ENCODE data around the gene SINHCAF. TPM values are rescaled to one million over a fixed set of nuclear protein-coding genes. Genes with fewer than 3 reads are reported as not detected.
"Not testable (repeated sequence)": the region's sequence is repeated elsewhere in the genome, so short reads cannot be mapped to it uniquely, and the experiment has no call there.

The SINHCAF gene
- total RNA-seq, 1 experiment from 2014 or later: 68.8 TPM

- DNase-seq (ENCODE audit: low read depth, low spot score) (no peak), ATAC-seq (peak; percentile 90)
- Histone ChIP-seq H3K27ac (ENCODE audit: low read length) (no peak overlapping the region), H3K36me3 (ENCODE audit: control insufficient read depth, insufficient read depth, low read length) (no peaks in the 10 kb centered on the region), H3K9me3 (ENCODE audit: control insufficient read depth, insufficient read depth, low read depth, low read length) (no peaks in the 10 kb centered on the region), H3K4me1 (ENCODE audit: control insufficient read depth, insufficient read depth, low read length) (no peaks in the 10 kb centered on the region), H3K27me3 (ENCODE audit: control insufficient read depth, insufficient read depth, low read length) (peaks cover 29% of the 10 kb centered on the region), H3K4me3 (ENCODE audit: low read depth in 2 of 2, low read length in 2 of 2) (no peak overlapping the region)
- BruUV-seq (replicated peaks): no TSS peak
- intact Hi-C loops (cut with micrococcal nuclease; ENCODE audit: unreplicated experiment): loop anchor here (2.0 to 5.0 kb wide), 2 partner anchors 122 to 388 kb away; no protein-coding TSS in a partner anchor
- ChIA-PET POLR2A (no interaction called here), CTCF (interaction anchor here (0.7 kb wide), 1 partner anchor 11 kb away, joined by 10 read pairs; no protein-coding TSS in a partner anchor)
- in situ Hi-C loops (cut with HindIII; ENCODE audit: low pct_unique_long_range_greater_than_20kb, low sequenced_read_pairs): no loop called here
- TF ChIP-seq SIN3A (IDR thresholded peaks at IDR 0.05; ENCODE audit: borderline replicate concordance, insufficient read depth, low read depth, low read length): no peak
- TF ChIP-seq, protein P1, sequence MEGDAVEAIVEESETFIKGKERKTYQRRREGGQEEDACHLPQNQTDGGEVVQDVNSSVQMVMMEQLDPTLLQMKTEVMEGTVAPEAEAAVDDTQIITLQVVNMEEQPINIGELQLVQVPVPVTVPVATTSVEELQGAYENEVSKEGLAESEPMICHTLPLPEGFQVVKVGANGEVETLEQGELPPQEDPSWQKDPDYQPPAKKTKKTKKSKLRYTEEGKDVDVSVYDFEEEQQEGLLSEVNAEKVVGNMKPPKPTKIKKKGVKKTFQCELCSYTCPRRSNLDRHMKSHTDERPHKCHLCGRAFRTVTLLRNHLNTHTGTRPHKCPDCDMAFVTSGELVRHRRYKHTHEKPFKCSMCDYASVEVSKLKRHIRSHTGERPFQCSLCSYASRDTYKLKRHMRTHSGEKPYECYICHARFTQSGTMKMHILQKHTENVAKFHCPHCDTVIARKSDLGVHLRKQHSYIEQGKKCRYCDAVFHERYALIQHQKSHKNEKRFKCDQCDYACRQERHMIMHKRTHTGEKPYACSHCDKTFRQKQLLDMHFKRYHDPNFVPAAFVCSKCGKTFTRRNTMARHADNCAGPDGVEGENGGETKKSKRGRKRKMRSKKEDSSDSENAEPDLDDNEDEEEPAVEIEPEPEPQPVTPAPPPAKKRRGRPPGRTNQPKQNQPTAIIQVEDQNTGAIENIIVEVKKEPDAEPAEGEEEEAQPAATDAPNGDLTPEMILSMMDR (IDR thresholded peaks at IDR 0.05): peak; percentile 95
These were observed 87.1 kb downstream of the SINHCAF start for GRCh38 chr12:31238764-31239387.

- H3K36me3 ChIP-seq (ENCODE audit: control insufficient read depth, insufficient read depth, low read length); H3K27ac ChIP-seq (ENCODE audit: low read length); H3K4me1 ChIP-seq (ENCODE audit: control insufficient read depth, insufficient read depth, low read length); H3K4me3 ChIP-seq (ENCODE audit: low read depth in 2 of 2, low read length in 2 of 2); in situ Hi-C loops (cut with HindIII; ENCODE audit: low pct_unique_long_range_greater_than_20kb, low sequenced_read_pairs); POLR2A ChIA-PET; BruUV-seq (replicated peaks); DNase-seq (ENCODE audit: low read depth, low spot score); H3K9me3 ChIP-seq (ENCODE audit: control insufficient read depth, insufficient read depth, low read depth, low read length); ATAC-seq: not testable (repeated sequence)
- CTCF ChIA-PET: interaction anchor here (0.6 to 1.3 kb wide), 2 partner anchors 39 to 387 kb away, joined by 4 to 6 read pairs; no protein-coding TSS in a partner anchor
- intact Hi-C loops (cut with micrococcal nuclease; ENCODE audit: unreplicated experiment): loop anchor here (2.0 to 5.0 kb wide), 2 partner anchors 121 to 388 kb away; no protein-coding TSS in a partner anchor
- peaks cover 29% of the 10 kb centered on the region for H3K27me3 ChIP-seq (ENCODE audit: control insufficient read depth, insufficient read depth, low read length)
These were observed 87.6 kb downstream of the SINHCAF start for GRCh38 chr12:31238333-31238732.

DNA sequence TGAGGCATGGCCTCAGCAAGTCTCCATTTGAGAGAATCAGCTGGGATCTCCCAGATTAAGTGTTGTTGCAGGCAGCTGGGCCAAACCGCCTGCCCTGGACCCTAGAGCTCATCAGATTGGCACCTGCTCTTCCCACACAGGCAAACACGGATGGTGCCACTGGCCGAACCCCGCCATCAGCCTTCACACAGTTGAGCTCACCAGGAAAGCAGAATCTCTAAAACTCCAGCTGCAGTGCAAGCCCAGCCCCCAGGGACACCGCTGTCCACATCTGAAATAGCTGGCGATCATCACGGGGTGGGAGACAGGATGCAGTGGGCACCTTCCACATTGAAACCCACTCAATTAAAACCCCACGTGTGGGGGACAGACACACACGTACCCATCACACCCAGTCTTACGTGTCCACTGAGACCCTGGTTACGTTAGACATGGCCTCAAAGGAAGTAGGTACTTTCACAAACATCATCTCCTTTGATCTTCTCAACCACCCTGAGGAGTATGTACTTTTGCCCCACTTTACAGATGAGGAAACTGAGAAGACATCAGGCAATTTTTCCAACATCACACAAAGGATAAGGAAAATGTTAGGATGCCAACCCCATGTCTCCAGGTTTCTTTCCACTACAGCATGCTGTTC lies 88.8 kb downstream of the SINHCAF start:
- Histone ChIP-seq H3K9me3 (ENCODE audit: control insufficient read depth, insufficient read depth, low read depth, low read length) (no peaks in the 10 kb centered on the region), H3K4me1 (ENCODE audit: control insufficient read depth, insufficient read depth, low read length) (no peaks in the 10 kb centered on the region), H3K27me3 (ENCODE audit: control insufficient read depth, insufficient read depth, low read length) (peaks cover 33% of the 10 kb centered on the region), H3K36me3 (ENCODE audit: control insufficient read depth, insufficient read depth, low read length) (no peaks in the 10 kb centered on the region), H3K4me3 (ENCODE audit: low read depth in 2 of 2, low read length in 2 of 2) (no peak overlapping the region), H3K27ac (ENCODE audit: low read length) (no peak overlapping the region)
- TF ChIP-seq, protein P1 (IDR thresholded peaks at IDR 0.05): no peak
- TF ChIP-seq SIN3A (IDR thresholded peaks at IDR 0.05; ENCODE audit: borderline replicate concordance, insufficient read depth, low read depth, low read length) (no peak), REST (IDR thresholded peaks at IDR 0.05; ENCODE audit: insufficient read depth in 1 of 2, low read depth in 2 of 2, low read length in 1 of 2) (no peak), TCF7L2 (IDR thresholded peaks at IDR 0.05; ENCODE audit: low read depth, low read length) (no peak), POLR2AphosphoS5 (IDR thresholded peaks at IDR 0.05; ENCODE audit: low read depth, low read length) (no peak)
- no TSS peak for BruUV-seq (replicated peaks)
- DNase-seq (ENCODE audit: low read depth, low spot score) (no peak), ATAC-seq (no peak)
- ChIA-PET POLR2A (no interaction called here), CTCF (interaction anchor here (0.6 to 1.3 kb wide), 4 partner anchors 35 to 390 kb away, joined by 3 to 5 read pairs (median 4); no protein-coding TSS in a partner anchor)
- intact Hi-C loops (cut with micrococcal nuclease; ENCODE audit: unreplicated experiment) (loop anchor here (5.0 kb wide), 1 partner anchor 120 kb away; no protein-coding TSS in a partner anchor), in situ Hi-C loops (cut with HindIII; ENCODE audit: low pct_unique_long_range_greater_than_20kb, low sequenced_read_pairs) (no loop called here)

Measured in Panc1 (cell line).